ENCODE measurements around the gene HACL1. TPM values are rescaled to one million over a fixed set of nuclear protein-coding genes. Genes with fewer than 3 reads are reported as not detected.

Gene HACL1
- total and polyA plus RNA-seq, 2 donors (not counting 1 experiment from before 2014, with no cell fraction given) = 20.8 to 38.7 TPM

GRCh38 chr3:15511156-15511555 is 90.2 kb downstream of the HACL1 start:
- Mint-ChIP-seq H3K4me3 (no peak overlapping the region), H3K4me1 (no peaks in the 10 kb centered on the region), H3K27ac (no peak overlapping the region), H3K9me3 (ENCODE audit: insufficient read depth) (no peaks in the 10 kb centered on the region), H3K27me3 (no peaks in the 10 kb centered on the region)
- DNase-seq (no peak), ATAC-seq (ENCODE audit: low read depth) (no peak)
- Histone ChIP-seq H3K79me2 (ENCODE audit: control insufficient read depth, insufficient read depth, low read length) (no peaks in the 10 kb centered on the region), H3K4me2 (replicated peaks; ENCODE audit: low read depth, low read length, poor library complexity, severe bottlenecking) (no peak overlapping the region), H3K9me3 (ENCODE audit: control extremely low read depth in 1 of 3, control insufficient read depth in 2 of 3, insufficient read depth in 1 of 3, low read length in 2 of 3) (no peaks in the 10 kb centered on the region), H3K27me3 (replicated peaks in 1 of 4; ENCODE audit: control extremely low read depth in 1 of 4, control insufficient read depth in 3 of 4, insufficient read depth in 4 of 4, low read length in 3 of 4) (no peaks in the 10 kb centered on the region), H3K9ac (ENCODE audit: low read length) (no peak overlapping the region), H3K27ac (ENCODE audit: low read length in 2 of 2) (no peak overlapping the region), H3K4me1 (ENCODE audit: control insufficient read depth in 2 of 2, insufficient read depth in 2 of 2, low read length in 2 of 2) (no peaks in the 10 kb centered on the region), H4K20me1 (ENCODE audit: control insufficient read depth, insufficient read depth, low read length, poor library complexity, severe bottlenecking) (no peaks in the 10 kb centered on the region), H3K36me3 (replicated peaks in 1 of 2; ENCODE audit: control extremely low read depth in 1 of 2, control insufficient read depth in 1 of 2, extremely low read depth in 1 of 2, insufficient read depth in 2 of 2, low read length in 1 of 2) (no peaks in the 10 kb centered on the region), H3K4me3 (ENCODE audit: control extremely low read depth in 1 of 5, extremely low read depth in 1 of 5, insufficient read depth in 1 of 5, low read depth in 2 of 5, low read length in 4 of 5) (no peak overlapping the region), H2AFZ (ENCODE audit: insufficient read depth, low read depth, low read length, poor library complexity, severe bottlenecking) (no peak overlapping the region)
- ChIA-PET POLR2A (no interaction called here), CTCF (no interaction called here)
- 96% methylated on average over 3 of the region's 3 CpGs for WGBS (ENCODE audit: insufficient coverage)
- intact Hi-C loops (cut with micrococcal nuclease) = no loop called here
- TF ChIP-seq CTCF (IDR thresholded peaks at IDR 0.05) = no peak
- no peak for TF ChIP-seq EZH2 (IDR thresholded peaks at IDR 0.05; ENCODE audit: borderline replicate concordance, insufficient read depth, low read depth, low read length, poor library complexity, severe bottlenecking)

Other genes with a start within 250 kb of the HACL1 start
- gene METTL6, start 174.0 kb downstream of the HACL1 start, total RNA-seq = 23.9 and 27.1 TPM in 2 replicates
- gene METTL6, start 174.0 kb downstream of the HACL1 start, polyA plus RNA-seq = 7.6 and 7.7 TPM in 2 replicates
- gene EAF1, start 174.0 kb downstream of the HACL1 start, total RNA-seq = 19.8 TPM in 2 replicates
- gene EAF1, start 174.0 kb downstream of the HACL1 start, polyA plus RNA-seq = 8.3 and 12.3 TPM in 2 replicates
- gene COLQ, start 79.9 kb downstream of the HACL1 start, total RNA-seq = 1.9 TPM in 2 replicates
- 2.5 TPM in 2 replicates for gene COLQ, start 79.9 kb downstream of the HACL1 start, polyA plus RNA-seq
- 21.9 and 25.3 TPM in 2 replicates for gene BTD, start 176 bp upstream of the HACL1 start, total RNA-seq
- 8.2 and 8.8 TPM in 2 replicates for gene BTD, start 176 bp upstream of the HACL1 start, polyA plus RNA-seq
- gene ANKRD28, start 196.4 kb upstream of the HACL1 start, total RNA-seq = 37.4 and 45.7 TPM in 2 replicates
- 20.7 and 30.2 TPM in 2 replicates for gene ANKRD28, start 196.4 kb upstream of the HACL1 start, polyA plus RNA-seq

All from B cell (primary cell).